Measurements from ENCODE around the gene SDK2. TPM values are rescaled to one million over a fixed set of nuclear protein-coding genes. Genes with fewer than 3 reads are reported as not detected.

SDK2 gene
- total and polyA plus RNA-seq, 2 of the 8 experiments (the other 6 are each of a cell fraction or from before 2014, with no cell fraction given), result 3.9 to 4.1 TPM

DNA sequence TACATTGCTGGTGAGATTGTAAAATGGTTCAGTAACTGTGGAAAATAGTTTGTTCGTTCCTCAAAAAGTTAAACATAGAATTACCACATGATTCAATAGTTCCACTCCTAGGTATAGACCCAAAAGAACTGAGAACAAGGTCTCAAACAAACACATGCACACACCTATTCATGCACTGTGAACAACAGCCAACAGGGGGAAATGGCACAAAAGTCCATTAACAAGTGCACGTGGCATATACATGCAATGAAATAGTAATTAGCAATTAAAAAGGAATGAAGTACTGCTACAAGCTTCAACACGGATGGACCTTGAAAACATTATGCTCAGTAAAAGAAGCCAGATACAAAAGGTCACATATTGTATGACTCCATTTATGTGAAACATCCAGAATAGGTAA, 23.8 kb downstream of the SDK2 start (continued):
- TF ChIP-seq, protein P1, sequence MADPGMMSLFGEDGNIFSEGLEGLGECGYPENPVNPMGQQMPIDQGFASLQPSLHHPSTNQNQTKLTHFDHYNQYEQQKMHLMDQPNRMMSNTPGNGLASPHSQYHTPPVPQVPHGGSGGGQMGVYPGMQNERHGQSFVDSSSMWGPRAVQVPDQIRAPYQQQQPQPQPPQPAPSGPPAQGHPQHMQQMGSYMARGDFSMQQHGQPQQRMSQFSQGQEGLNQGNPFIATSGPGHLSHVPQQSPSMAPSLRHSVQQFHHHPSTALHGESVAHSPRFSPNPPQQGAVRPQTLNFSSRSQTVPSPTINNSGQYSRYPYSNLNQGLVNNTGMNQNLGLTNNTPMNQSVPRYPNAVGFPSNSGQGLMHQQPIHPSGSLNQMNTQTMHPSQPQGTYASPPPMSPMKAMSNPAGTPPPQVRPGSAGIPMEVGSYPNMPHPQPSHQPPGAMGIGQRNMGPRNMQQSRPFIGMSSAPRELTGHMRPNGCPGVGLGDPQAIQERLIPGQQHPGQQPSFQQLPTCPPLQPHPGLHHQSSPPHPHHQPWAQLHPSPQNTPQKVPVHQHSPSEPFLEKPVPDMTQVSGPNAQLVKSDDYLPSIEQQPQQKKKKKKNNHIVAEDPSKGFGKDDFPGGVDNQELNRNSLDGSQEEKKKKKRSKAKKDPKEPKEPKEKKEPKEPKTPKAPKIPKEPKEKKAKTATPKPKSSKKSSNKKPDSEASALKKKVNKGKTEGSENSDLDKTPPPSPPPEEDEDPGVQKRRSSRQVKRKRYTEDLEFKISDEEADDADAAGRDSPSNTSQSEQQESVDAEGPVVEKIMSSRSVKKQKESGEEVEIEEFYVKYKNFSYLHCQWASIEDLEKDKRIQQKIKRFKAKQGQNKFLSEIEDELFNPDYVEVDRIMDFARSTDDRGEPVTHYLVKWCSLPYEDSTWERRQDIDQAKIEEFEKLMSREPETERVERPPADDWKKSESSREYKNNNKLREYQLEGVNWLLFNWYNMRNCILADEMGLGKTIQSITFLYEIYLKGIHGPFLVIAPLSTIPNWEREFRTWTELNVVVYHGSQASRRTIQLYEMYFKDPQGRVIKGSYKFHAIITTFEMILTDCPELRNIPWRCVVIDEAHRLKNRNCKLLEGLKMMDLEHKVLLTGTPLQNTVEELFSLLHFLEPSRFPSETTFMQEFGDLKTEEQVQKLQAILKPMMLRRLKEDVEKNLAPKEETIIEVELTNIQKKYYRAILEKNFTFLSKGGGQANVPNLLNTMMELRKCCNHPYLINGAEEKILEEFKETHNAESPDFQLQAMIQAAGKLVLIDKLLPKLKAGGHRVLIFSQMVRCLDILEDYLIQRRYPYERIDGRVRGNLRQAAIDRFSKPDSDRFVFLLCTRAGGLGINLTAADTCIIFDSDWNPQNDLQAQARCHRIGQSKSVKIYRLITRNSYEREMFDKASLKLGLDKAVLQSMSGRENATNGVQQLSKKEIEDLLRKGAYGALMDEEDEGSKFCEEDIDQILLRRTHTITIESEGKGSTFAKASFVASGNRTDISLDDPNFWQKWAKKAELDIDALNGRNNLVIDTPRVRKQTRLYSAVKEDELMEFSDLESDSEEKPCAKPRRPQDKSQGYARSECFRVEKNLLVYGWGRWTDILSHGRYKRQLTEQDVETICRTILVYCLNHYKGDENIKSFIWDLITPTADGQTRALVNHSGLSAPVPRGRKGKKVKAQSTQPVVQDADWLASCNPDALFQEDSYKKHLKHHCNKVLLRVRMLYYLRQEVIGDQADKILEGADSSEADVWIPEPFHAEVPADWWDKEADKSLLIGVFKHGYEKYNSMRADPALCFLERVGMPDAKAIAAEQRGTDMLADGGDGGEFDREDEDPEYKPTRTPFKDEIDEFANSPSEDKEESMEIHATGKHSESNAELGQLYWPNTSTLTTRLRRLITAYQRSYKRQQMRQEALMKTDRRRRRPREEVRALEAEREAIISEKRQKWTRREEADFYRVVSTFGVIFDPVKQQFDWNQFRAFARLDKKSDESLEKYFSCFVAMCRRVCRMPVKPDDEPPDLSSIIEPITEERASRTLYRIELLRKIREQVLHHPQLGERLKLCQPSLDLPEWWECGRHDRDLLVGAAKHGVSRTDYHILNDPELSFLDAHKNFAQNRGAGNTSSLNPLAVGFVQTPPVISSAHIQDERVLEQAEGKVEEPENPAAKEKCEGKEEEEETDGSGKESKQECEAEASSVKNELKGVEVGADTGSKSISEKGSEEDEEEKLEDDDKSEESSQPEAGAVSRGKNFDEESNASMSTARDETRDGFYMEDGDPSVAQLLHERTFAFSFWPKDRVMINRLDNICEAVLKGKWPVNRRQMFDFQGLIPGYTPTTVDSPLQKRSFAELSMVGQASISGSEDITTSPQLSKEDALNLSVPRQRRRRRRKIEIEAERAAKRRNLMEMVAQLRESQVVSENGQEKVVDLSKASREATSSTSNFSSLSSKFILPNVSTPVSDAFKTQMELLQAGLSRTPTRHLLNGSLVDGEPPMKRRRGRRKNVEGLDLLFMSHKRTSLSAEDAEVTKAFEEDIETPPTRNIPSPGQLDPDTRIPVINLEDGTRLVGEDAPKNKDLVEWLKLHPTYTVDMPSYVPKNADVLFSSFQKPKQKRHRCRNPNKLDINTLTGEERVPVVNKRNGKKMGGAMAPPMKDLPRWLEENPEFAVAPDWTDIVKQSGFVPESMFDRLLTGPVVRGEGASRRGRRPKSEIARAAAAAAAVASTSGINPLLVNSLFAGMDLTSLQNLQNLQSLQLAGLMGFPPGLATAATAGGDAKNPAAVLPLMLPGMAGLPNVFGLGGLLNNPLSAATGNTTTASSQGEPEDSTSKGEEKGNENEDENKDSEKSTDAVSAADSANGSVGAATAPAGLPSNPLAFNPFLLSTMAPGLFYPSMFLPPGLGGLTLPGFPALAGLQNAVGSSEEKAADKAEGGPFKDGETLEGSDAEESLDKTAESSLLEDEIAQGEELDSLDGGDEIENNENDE (IDR thresholded peaks at IDR 0.05; ENCODE audit: insufficient replicate concordance, low read length), result no peak
- TF ChIP-seq SAP30 (IDR thresholded peaks at IDR 0.05; ENCODE audit: insufficient read depth, insufficient replicate concordance, low read length) (no peak), SP1 (IDR thresholded peaks at IDR 0.05; ENCODE audit: low read depth, low read length) (no peak), GABPA (IDR thresholded peaks at IDR 0.05; ENCODE audit: borderline replicate concordance, insufficient read depth, low read length) (no peak), RAD21 (IDR thresholded peaks at IDR 0.05 in 1 of 2, conservative IDR thresholded peaks at IDR 0.05 in 1 of 2; ENCODE audit: low read depth in 2 of 2, low read length in 2 of 2) (no peak), CEBPB (IDR thresholded peaks at IDR 0.05; ENCODE audit: low read depth, low read length) (no peak)
